CD4-positive, alpha-beta T cell (primary cell): ENCODE results near the gene EPB41L1. TPM values are rescaled to one million over a fixed set of nuclear protein-coding genes. Genes with fewer than 3 reads are reported as not detected.

Experiments
- ATAC-seq: fragments of 200-7000 bp; cut with Tn5 transposase; one replicate; pipeline ENCODE4 v1.10.0; 2022; ENCODE audit warnings: mild to moderate bottlenecking; ENCODE audit not compliant: poor library complexity
- CTCF ChIA-PET: fragments of 350-600 bp; sonication (Branson Sonifier 250); formaldehyde crosslinking; loops from one replicate; lab custom pipeline; 2021; ENCODE audit warnings: antibody characterized with exemption, inconsistent platforms; lab: Charles Lee
- POLR2A ChIA-PET: fragments of 350-600 bp; sonication (Branson Sonifier 250); formaldehyde crosslinking; loops from one replicate; lab custom pipeline; 2021; ENCODE audit warnings: antibody characterized with exemption, inconsistent platforms; lab: Charles Lee
- DNase-seq, 14 experiments: peaks; one replicate each; pipeline ENCODE4 v3.0.0-alpha.2; 2013 to 2020; ENCODE audit warnings: mixed read lengths in 2 of 14
- H3K27ac ChIP-seq, 2 donors: one replicate each; pipeline versions ENCODE4 v1.5.1 to v1.7.0; 2013; ENCODE audit warnings: low read length in 2 of 2, low read depth in 1 of 2, mild to moderate bottlenecking in 1 of 2
- H3K27me3 ChIP-seq, 2 experiments: 1 replicate in 1 of 2; 2 replicates in 1 of 2; pipeline versions ENCODE4 v1.6.1 to v1.7.0; 2013; ENCODE audit warnings: low read length in 2 of 2, control low read depth in 1 of 2, mild to moderate bottlenecking in 1 of 2, moderate library complexity in 1 of 2; ENCODE audit not compliant: insufficient read depth in 2 of 2, control insufficient read depth in 1 of 2
- H3K36me3 ChIP-seq: one replicate; pipeline ENCODE4 v1.6.1; 2013; ENCODE audit warnings: low read length, control low read depth; ENCODE audit not compliant: insufficient read depth
- H3K4me1 ChIP-seq: one replicate; pipeline ENCODE4 v1.6.1; 2013; ENCODE audit warnings: low read length, control low read depth; ENCODE audit not compliant: insufficient read depth
- H3K4me3 ChIP-seq: one replicate; pipeline ENCODE4 v1.5.1; 2013; ENCODE audit warnings: mild to moderate bottlenecking, low read length, moderate library complexity
- H3K9me3 ChIP-seq, 2 experiments: 1 replicate in 1 of 2; 2 replicates in 1 of 2; pipeline versions ENCODE4 v1.6.1 to v1.7.0; 2013; ENCODE audit warnings: low read length in 2 of 2, mild to moderate bottlenecking in 2 of 2, control low read depth in 1 of 2, moderate library complexity in 1 of 2; ENCODE audit not compliant: control insufficient read depth in 1 of 2, insufficient read depth in 1 of 2
- H3K27ac Mint-ChIP-seq: one replicate; pipeline ENCODE4 v1.8.0; 2020; ENCODE audit warnings: mixed read lengths
- H3K27me3 Mint-ChIP-seq: one replicate; pipeline ENCODE4 v1.8.0; 2021; ENCODE audit warnings: mixed read lengths
- H3K36me3 Mint-ChIP-seq: one replicate; pipeline ENCODE4 v1.8.0; 2021; ENCODE audit warnings: low read depth, mixed read lengths
- H3K4me1 Mint-ChIP-seq: one replicate; pipeline ENCODE4 v1.8.0; 2021; ENCODE audit warnings: low read depth, mixed read lengths
- H3K4me3 Mint-ChIP-seq: one replicate; pipeline ENCODE4 v1.8.0; 2020; ENCODE audit warnings: mild to moderate bottlenecking, mixed read lengths
- H3K9me3 Mint-ChIP-seq: one replicate; pipeline ENCODE4 v1.8.0; 2020; ENCODE audit warnings: mixed read lengths
- intact Hi-C, 2 experiments: fragments of 100-400 bp; cut with DNase I in 1 of 2; cut with micrococcal nuclease in 1 of 2; formaldehyde crosslinking; loops; one replicate each; pipeline versions ENCODE4 v1.15.1 to v1.9.0; 2023 to 2025; cut with DNase I, micrococcal nuclease
- total RNA-seq, 174 experiments: library from RNA in 2 of 174; stranded (reverse) in 2 of 174; gene quantifications; one replicate each; pipeline ENCODE4 v1.2.3 and lab custom pipeline; 2021 to 2026
- TF ChIP-seq, protein P1 (sequence below): fragments of 200-600 bp; IDR thresholded peaks from one replicate; pipeline ENCODE4 v1.8.0; 2022; ENCODE audit warnings: antibody characterized with exemption, mild to moderate bottlenecking

EPB41L1 gene
- total RNA-seq, 2 experiments from 2014 or later: 0.19 to 0.25 TPM

- peaks cover 39% of the 10 kb centered on the region for H3K27me3 Mint-ChIP-seq
- intact Hi-C loops: no loop called here
- no peaks in the 10 kb centered on the region for H3K9me3 Mint-ChIP-seq
- Histone ChIP-seq H3K4me1 (peaks cover 10% of the 10 kb centered on the region), H3K36me3 (no peaks in the 10 kb centered on the region), H3K27ac (no peak overlapping the region), H3K9me3 (peaks cover 0 to 13% of the 10 kb centered on the region in 2 experiments), H3K27me3 (peaks cover 21 to 24% of the 10 kb centered on the region in 2 experiments), H3K4me3 (no peak overlapping the region)
- ChIA-PET POLR2A (no interaction called here), CTCF (no interaction called here)
- no peak for DNase-seq
- H3K36me3 Mint-ChIP-seq: no peaks in the 10 kb centered on the region
- TF ChIP-seq, protein P1, sequence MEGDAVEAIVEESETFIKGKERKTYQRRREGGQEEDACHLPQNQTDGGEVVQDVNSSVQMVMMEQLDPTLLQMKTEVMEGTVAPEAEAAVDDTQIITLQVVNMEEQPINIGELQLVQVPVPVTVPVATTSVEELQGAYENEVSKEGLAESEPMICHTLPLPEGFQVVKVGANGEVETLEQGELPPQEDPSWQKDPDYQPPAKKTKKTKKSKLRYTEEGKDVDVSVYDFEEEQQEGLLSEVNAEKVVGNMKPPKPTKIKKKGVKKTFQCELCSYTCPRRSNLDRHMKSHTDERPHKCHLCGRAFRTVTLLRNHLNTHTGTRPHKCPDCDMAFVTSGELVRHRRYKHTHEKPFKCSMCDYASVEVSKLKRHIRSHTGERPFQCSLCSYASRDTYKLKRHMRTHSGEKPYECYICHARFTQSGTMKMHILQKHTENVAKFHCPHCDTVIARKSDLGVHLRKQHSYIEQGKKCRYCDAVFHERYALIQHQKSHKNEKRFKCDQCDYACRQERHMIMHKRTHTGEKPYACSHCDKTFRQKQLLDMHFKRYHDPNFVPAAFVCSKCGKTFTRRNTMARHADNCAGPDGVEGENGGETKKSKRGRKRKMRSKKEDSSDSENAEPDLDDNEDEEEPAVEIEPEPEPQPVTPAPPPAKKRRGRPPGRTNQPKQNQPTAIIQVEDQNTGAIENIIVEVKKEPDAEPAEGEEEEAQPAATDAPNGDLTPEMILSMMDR: no peak
- no peak for ATAC-seq
- no peak overlapping the region for H3K27ac Mint-ChIP-seq
- H3K4me1 Mint-ChIP-seq: no peaks in the 10 kb centered on the region
- no peak overlapping the region for H3K4me3 Mint-ChIP-seq
These were observed 4.1 kb upstream of the EPB41L1 start for GRCh38 chr20:36150489-36150846.

DNA sequence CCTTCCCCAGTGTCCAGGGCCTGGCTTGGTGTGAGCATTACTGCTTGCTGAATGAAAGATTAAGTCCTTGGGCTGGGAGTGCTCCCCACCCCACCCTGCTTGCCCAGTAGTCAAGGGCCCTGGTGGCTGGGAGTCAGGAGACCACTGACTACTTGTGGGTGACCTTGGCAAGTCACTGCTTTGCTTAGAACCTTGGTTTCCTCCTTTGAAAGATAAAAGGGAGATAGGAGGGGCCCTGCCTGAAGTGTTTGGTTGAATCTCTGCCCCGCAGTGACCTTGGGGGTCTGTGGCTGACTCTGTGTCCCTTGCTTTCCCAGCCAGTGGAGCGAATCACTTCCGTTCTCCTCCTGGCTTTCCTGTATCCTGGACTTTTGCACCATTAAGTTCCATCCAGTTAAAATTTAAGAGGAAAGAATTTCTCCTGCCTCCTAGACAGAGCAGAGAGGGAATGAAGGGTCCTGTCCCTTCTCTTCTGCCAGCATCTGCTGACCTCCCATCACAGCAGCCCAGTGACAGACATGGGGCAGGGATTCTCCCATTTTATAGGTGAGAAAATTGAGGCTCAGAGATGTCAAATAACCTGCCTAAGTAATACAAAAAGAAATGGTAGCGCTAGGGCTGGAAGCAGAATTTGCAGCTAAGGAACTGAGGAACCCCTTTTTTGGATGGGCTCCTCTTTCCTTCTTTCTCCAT, 3.5 kb upstream of the EPB41L1 start:
- H3K4me3 Mint-ChIP-seq: no peak overlapping the region
- CTCF ChIA-PET: no interaction called here
- no peak overlapping the region for H3K27ac ChIP-seq
- no peak overlapping the region for H3K4me3 ChIP-seq
- intact Hi-C loops: no loop called here
- H3K4me1 Mint-ChIP-seq: no peaks in the 10 kb centered on the region
- peaks cover 34% of the 10 kb centered on the region for H3K27me3 Mint-ChIP-seq
- H3K36me3 ChIP-seq: no peaks in the 10 kb centered on the region
- peaks cover 0 to 13% of the 10 kb centered on the region in 2 experiments for H3K9me3 ChIP-seq
- no peak for DNase-seq
- peaks cover 26 to 29% of the 10 kb centered on the region in 2 experiments for H3K27me3 ChIP-seq
- no peaks in the 10 kb centered on the region for H3K9me3 Mint-ChIP-seq
- TF ChIP-seq, protein P1: no peak
- POLR2A ChIA-PET: no interaction called here
- no peaks in the 10 kb centered on the region for H3K36me3 Mint-ChIP-seq
- H3K27ac Mint-ChIP-seq: no peak overlapping the region
- H3K4me1 ChIP-seq: peaks cover 10% of the 10 kb centered on the region
- no peak for ATAC-seq

DNA sequence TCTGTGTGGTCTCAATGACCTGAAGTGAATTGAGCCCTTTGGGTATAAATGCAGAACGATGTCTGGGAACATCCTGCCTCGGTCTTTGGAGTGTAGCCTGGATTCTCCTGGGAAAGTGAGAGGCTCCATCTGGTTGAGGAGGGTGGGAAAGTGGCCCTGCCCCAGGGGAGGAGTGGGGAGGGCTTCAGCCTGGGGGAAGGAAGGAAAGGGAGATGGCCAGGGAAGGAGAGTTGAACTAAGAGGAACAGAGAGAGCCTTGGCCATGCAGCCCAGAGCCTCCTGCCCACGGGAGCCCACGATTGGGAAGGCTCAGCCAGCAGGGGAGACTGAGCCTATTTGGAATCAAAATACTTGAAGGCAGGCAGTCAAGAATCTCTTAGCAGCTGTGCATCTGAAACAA, 2.3 kb upstream of the EPB41L1 start:
- H3K27ac Mint-ChIP-seq: no peak overlapping the region
- peaks cover 44% of the 10 kb centered on the region for H3K27me3 Mint-ChIP-seq
- H3K4me1 ChIP-seq: peaks cover 15% of the 10 kb centered on the region
- ChIA-PET CTCF (no interaction called here), POLR2A (no interaction called here)
- H3K27me3 ChIP-seq: peaks cover 31 to 34% of the 10 kb centered on the region in 2 experiments
- H3K9me3 ChIP-seq: peaks cover 0 to 13% of the 10 kb centered on the region in 2 experiments
- no peak overlapping the region for H3K4me3 ChIP-seq
- no peaks in the 10 kb centered on the region for H3K36me3 Mint-ChIP-seq
- no peaks in the 10 kb centered on the region for H3K9me3 Mint-ChIP-seq
- TF ChIP-seq, protein P1: no peak
- intact Hi-C loops: no loop called here
- no peak overlapping the region for H3K4me3 Mint-ChIP-seq
- no peak for ATAC-seq
- no peak overlapping the region for H3K27ac ChIP-seq
- no peaks in the 10 kb centered on the region for H3K36me3 ChIP-seq
- no peak for DNase-seq
- H3K4me1 Mint-ChIP-seq: peaks cover 6% of the 10 kb centered on the region
